Stimulated activated naive B cell treated with anti-CD40 and anti-IgM and Interleukin-4, amounts not matched to agents 10 μg/mL and 1 μg/mL and 100 μg/mL, for 72 hours (primary cell): ENCODE results near the gene SBNO2.

Source experiments
- ATAC-seq, 2 donors: fragments of 150-1000 bp; cut with Tn5 transposase; replicated peaks; 2 replicates each; pipeline ENCODE4 v1.10.0; 2021; ENCODE audit warnings: moderate library complexity in 1 of 2
- DNase-seq: peaks from one replicate; pipeline ENCODE4 v3.0.0; 2021
- H3K27ac Mint-ChIP-seq: one replicate; pipeline ENCODE4 v1.8.0; 2022; ENCODE audit warnings: mild to moderate bottlenecking, mixed read lengths
- H3K27me3 Mint-ChIP-seq, 2 donors: one replicate each; pipeline ENCODE4 v1.8.0; 2022; ENCODE audit warnings: mixed read lengths in 2 of 2
- H3K36me3 Mint-ChIP-seq, 2 donors: one replicate each; pipeline ENCODE4 v1.8.0; 2022; ENCODE audit warnings: mixed read lengths in 2 of 2, mild to moderate bottlenecking in 1 of 2
- H3K4me1 Mint-ChIP-seq, 2 donors: one replicate each; pipeline ENCODE4 v1.8.0; 2022; ENCODE audit warnings: mixed read lengths in 2 of 2, mild to moderate bottlenecking in 1 of 2
- H3K4me3 Mint-ChIP-seq, 2 donors: one replicate each; pipeline ENCODE4 v1.8.0; 2022; ENCODE audit warnings: mild to moderate bottlenecking in 2 of 2, mixed read lengths in 2 of 2, moderate library complexity in 1 of 2
- H3K9me3 Mint-ChIP-seq, 2 donors: one replicate each; pipeline ENCODE4 v1.8.0; 2022; ENCODE audit warnings: mixed read lengths in 2 of 2, mild to moderate bottlenecking in 1 of 2

Gene SBNO2

GRCh38 chr19:1090731-1091543, 83.1 kb downstream of the SBNO2 start:
- Mint-ChIP-seq H3K4me3 (no peak overlapping the region), H3K27ac (peak overlapping the region; percentile 56), H3K9me3 (no peaks in the 10 kb centered on the region)

DNA sequence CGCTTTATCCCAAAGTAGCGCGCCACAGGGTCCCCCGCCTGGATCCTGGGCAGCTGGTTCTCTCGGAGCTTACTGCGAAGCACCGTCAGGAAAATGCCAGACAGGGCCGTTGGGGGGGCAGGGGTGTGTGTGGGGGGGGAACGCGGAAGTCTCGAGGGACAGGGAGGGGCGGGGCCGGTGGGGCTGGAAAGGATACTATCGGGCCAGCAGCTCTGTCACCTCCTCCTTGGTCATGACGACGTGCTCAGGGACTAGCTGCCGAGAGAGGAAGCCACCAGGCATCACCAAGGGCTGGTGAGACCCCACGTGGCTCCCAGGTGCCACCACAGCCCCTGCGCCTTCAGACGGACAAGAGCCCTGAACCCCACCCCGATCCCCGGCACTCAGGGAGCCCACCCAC, 84.2 kb downstream of the SBNO2 start:
- no peak overlapping the region for H3K4me3 Mint-ChIP-seq
- H3K36me3 Mint-ChIP-seq, result peaks cover 49 to 51% of the 10 kb centered on the region in 2 donors
- DNase-seq, result no peak
- peak overlapping the region; percentile 31 for H3K27ac Mint-ChIP-seq
- H3K27me3 Mint-ChIP-seq, result no peaks in the 10 kb centered on the region
- no peaks in the 10 kb centered on the region for H3K9me3 Mint-ChIP-seq
- no peak for ATAC-seq
- peaks cover 38 to 52% of the 10 kb centered on the region in 2 donors for H3K4me1 Mint-ChIP-seq

More at GRCh38 chr19:1090731-1091543, 83.1 kb downstream of the SBNO2 start:
- H3K36me3 Mint-ChIP-seq, result peaks cover 45 to 47% of the 10 kb centered on the region in 2 donors
- ATAC-seq, result no peak
- DNase-seq, result no peak
- H3K4me1 Mint-ChIP-seq, result peaks cover 35 to 54% of the 10 kb centered on the region in 2 donors
- no peaks in the 10 kb centered on the region for H3K27me3 Mint-ChIP-seq

DNA sequence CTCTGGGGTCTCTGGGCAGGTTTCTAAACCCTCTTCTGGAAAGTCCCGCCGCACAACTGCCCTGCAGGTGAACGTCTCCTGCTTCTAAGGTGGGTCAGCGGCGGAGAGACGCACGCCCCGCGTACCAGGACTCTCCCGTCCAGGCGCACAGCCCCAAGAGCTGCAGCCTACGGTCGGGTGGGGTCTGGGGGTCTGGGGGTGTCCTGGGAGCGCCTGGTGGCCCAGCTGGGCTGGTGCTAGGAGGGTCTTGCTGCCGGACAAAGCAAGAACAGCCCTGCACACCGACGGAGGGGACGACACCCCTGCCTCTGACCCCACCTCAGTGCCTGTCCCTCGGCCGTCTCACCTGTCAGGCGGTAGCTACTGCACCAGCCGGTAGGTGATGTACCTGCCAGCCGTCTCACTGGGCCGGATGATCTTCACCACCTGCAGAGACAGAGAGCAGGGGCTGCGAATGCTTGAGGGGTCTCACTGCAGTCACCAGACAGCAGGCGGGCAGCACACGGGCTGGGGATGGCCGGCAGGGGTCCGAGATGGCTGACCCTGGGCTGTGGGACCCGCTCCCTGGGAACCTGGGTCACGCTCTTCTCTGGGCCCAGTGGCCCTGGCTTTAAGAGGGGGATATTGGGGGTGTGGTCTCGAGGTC, 84.8 kb downstream of the SBNO2 start:
- H3K27ac Mint-ChIP-seq, result peak overlapping the region; percentile 94
- H3K9me3 Mint-ChIP-seq, result no peaks in the 10 kb centered on the region
- no peak for DNase-seq

DNA sequence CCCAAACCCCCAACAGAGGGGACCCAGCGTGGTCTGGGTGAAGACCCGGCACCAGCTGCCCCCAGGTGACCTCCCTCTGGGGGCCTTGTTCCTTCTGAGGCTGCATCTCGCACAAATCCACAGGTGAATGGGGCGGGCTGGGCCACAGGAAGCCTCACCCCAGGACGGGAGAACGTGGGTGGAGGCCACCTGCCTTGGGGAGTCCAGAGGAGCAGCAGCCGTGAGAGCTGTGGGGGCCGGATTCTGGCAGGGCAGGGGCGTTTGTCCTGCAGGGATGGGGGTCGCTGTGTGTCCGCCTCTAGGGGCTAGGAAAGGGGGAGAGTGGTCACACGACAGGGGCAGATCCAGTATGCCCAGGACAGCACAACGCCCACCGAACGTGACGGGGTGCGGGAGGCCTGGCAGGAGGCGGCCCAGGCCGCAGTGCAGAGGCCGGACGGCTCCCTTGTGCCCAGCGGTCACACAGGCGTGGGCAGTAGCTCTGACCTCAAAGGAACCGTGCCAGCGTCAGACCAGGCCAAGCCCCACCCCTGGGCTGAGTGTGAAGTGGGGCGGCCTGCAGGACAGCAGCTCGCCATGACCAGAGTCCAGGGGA, 85.6 kb downstream of the SBNO2 start:
- ATAC-seq (peak in 1 of 2 donors; percentile 6), DNase-seq (no peak)
- Mint-ChIP-seq H3K4me1 (peaks cover 39 to 57% of the 10 kb centered on the region in 2 donors), H3K36me3 (peaks cover 51 to 54% of the 10 kb centered on the region in 2 donors), H3K27ac (peak overlapping the region; percentile 94), H3K27me3 (no peaks in the 10 kb centered on the region), H3K9me3 (no peaks in the 10 kb centered on the region), H3K4me3 (peak overlapping the region; percentile 71 to 76)

More for the DNA sequence above, 84.8 kb downstream of the SBNO2 start:
- H3K4me3 Mint-ChIP-seq, result peak overlapping the region; percentile 10 to 19
- peaks cover 40 to 57% of the 10 kb centered on the region in 2 donors for H3K4me1 Mint-ChIP-seq
- no peak for ATAC-seq
- H3K27me3 Mint-ChIP-seq, result no peaks in the 10 kb centered on the region
- H3K36me3 Mint-ChIP-seq, result peaks cover 50 to 56% of the 10 kb centered on the region in 2 donors

GRCh38 chr19:1087813-1088415, 86.2 kb downstream of the SBNO2 start:
- peaks cover 48 to 50% of the 10 kb centered on the region in 2 donors for H3K36me3 Mint-ChIP-seq
- H3K27me3 Mint-ChIP-seq, result no peaks in the 10 kb centered on the region

GRCh38 chr19:1086613-1087012, 87.5 kb downstream of the SBNO2 start:
- peak overlapping the region; percentile 85 for H3K27ac Mint-ChIP-seq
- H3K4me1 Mint-ChIP-seq, result peaks cover 36 to 54% of the 10 kb centered on the region in 2 donors
- H3K9me3 Mint-ChIP-seq, result no peaks in the 10 kb centered on the region
- ATAC-seq, result no peak
- DNase-seq, result no peak
- peak overlapping the region in 1 of 2 donors; percentile 50 for H3K4me3 Mint-ChIP-seq
- no peaks in the 10 kb centered on the region for H3K27me3 Mint-ChIP-seq
- H3K36me3 Mint-ChIP-seq, result peaks cover 51 to 59% of the 10 kb centered on the region in 2 donors

More at GRCh38 chr19:1087813-1088415, 86.2 kb downstream of the SBNO2 start:
- H3K27ac Mint-ChIP-seq, result peak overlapping the region; percentile 94
- H3K4me1 Mint-ChIP-seq, result peaks cover 36 to 53% of the 10 kb centered on the region in 2 donors
- H3K4me3 Mint-ChIP-seq, result peak overlapping the region; percentile 71 to 76
- no peaks in the 10 kb centered on the region for H3K9me3 Mint-ChIP-seq
- DNase-seq, result peak; percentile 64
- peak; percentile 69 to 72 for ATAC-seq

DNA sequence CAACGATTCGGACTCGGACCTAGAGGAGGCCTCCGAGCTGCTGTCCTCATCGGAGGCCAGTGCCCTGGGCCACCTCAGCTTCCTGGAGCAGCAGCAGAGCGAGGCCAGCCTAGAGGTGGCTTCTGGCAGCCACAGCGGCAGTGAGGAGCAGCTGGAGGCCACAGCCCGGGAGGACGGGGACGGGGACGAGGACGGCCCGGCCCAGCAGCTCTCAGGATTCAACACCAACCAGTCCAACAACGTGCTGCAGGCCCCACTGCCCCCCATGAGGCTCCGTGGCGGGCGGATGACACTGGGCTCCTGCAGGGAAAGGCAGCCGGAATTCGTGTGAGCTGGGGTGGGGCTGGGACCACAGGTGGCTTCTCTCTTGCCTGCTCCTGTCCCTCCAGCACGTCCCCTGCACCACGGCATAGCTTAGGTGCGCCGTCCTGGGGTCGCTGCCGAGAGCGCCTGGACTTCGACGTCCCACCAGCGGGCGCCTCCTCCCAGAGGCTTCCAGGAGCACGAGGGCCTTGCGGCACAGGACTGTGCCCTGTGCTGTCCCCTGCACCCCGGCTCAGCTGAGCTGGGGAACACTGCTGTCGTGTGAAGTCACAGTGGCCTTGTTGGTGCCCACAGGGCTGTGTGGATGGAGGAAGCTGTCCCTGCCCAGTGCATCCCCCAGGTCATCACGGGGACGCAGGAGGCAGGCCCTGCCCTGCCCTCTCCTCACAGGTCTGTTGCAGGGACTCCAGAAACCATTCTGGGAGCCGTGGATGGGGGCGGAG, 88.2 kb downstream of the SBNO2 start:
- DNase-seq, result no peak
- H3K9me3 Mint-ChIP-seq, result no peaks in the 10 kb centered on the region
- peak overlapping the region; percentile 51 to 54 for H3K4me3 Mint-ChIP-seq
- peak overlapping the region; percentile 85 for H3K27ac Mint-ChIP-seq
- H3K36me3 Mint-ChIP-seq, result peaks cover 52 to 67% of the 10 kb centered on the region in 2 donors
- ATAC-seq, result no peak
- H3K27me3 Mint-ChIP-seq, result no peaks in the 10 kb centered on the region
- H3K4me1 Mint-ChIP-seq, result peaks cover 40 to 62% of the 10 kb centered on the region in 2 donors

DNA sequence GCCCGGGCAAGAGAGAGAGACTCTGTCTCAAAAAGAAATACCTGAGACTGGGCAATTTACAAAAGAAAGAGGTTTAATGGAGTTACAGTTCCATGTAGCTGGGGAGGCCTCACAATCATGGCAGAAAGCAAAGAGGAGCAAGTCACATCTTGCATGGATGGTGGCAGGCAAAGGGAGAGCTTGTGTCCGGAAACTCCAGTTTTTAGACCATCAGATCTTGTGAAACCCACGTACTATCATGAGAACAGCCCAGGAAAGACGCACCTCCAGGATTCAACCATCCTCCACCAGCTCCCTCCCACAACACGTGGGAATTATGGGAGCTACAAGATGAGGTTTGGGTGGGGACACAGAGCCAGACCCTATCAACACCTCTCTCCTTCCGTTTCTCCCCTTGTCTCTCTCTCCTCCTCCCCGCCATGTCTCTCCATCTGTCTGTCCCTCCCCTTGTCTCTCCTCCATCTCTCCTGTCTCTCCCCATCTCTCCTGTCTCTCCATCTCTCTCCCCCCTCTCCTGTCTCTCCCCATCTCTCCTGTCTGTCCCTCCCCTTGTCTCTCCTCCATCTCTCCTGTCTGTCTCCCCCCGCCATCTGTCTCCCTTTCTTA, 88.9 kb downstream of the SBNO2 start:
- ATAC-seq, result no peak
- DNase-seq, result no peak
- H3K36me3 Mint-ChIP-seq, result peaks cover 55 to 74% of the 10 kb centered on the region in 2 donors
- H3K4me3 Mint-ChIP-seq, result peak overlapping the region; percentile 51 to 54
- H3K27me3 Mint-ChIP-seq, result no peaks in the 10 kb centered on the region
- H3K4me1 Mint-ChIP-seq, result peaks cover 45 to 67% of the 10 kb centered on the region in 2 donors
- peak overlapping the region; percentile 85 for H3K27ac Mint-ChIP-seq
- H3K9me3 Mint-ChIP-seq, result no peaks in the 10 kb centered on the region

DNA sequence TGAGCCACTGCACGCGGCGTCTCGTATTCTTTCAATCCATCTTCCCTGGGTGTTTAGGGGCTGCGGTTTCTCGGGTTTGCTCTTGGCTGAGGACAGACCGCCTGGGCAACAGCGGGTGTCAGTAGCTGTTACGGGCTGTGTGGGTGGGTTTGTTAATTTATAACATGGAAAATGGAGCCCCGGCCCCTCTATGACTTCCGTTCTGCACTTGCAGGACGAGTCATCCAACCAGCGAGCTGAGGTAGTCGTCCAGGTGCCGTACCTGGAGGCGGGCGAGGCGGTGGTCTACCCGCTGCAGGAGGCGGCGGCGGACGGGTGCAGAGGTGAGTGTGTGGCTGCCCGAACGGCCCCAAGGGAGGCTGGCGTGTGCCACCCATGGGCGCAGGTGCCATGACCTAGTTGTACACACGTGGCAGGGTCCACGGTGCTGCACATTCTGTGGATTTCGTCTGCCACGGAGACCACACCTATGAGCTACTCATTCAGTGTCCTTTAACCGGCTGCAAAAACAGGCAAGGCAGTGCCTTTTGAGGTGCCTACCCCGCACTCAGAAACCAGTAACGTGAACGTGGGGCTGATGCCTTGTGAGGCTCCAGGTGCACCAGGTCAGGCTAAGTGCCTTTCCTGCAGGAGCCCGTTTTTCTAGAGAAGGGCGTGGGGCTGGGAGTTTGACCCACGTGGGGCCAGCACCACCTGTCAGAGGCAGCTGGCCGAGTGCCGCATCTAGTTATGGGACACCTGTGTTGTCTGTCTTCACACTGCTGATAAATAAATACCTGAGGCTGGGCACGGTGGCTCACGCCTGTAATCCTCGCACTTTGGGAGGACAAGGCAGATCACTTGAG, 89.8 kb downstream of the SBNO2 start:
- peaks cover 56 to 75% of the 10 kb centered on the region in 2 donors for H3K36me3 Mint-ChIP-seq

GRCh38 chr19:1082928-1083816, 90.9 kb downstream of the SBNO2 start:
- H3K4me3 Mint-ChIP-seq, result peak overlapping the region in 1 of 2 donors; percentile 4
- H3K27me3 Mint-ChIP-seq, result no peaks in the 10 kb centered on the region
- H3K9me3 Mint-ChIP-seq, result no peaks in the 10 kb centered on the region
- H3K4me1 Mint-ChIP-seq, result peaks cover 33 to 60% of the 10 kb centered on the region in 2 donors
- H3K27ac Mint-ChIP-seq, result peak overlapping the region; percentile 62
- DNase-seq (no peak), ATAC-seq (no peak)
- peaks cover 47 to 65% of the 10 kb centered on the region in 2 donors for H3K36me3 Mint-ChIP-seq

More for the DNA sequence above, 89.8 kb downstream of the SBNO2 start:
- peak; percentile 2 for DNase-seq
- Mint-ChIP-seq H3K4me3 (no peak overlapping the region), H3K27ac (peak overlapping the region; percentile 85), H3K27me3 (no peaks in the 10 kb centered on the region), H3K9me3 (no peaks in the 10 kb centered on the region), H3K4me1 (peaks cover 42 to 69% of the 10 kb centered on the region in 2 donors)
- no peak for ATAC-seq

DNA sequence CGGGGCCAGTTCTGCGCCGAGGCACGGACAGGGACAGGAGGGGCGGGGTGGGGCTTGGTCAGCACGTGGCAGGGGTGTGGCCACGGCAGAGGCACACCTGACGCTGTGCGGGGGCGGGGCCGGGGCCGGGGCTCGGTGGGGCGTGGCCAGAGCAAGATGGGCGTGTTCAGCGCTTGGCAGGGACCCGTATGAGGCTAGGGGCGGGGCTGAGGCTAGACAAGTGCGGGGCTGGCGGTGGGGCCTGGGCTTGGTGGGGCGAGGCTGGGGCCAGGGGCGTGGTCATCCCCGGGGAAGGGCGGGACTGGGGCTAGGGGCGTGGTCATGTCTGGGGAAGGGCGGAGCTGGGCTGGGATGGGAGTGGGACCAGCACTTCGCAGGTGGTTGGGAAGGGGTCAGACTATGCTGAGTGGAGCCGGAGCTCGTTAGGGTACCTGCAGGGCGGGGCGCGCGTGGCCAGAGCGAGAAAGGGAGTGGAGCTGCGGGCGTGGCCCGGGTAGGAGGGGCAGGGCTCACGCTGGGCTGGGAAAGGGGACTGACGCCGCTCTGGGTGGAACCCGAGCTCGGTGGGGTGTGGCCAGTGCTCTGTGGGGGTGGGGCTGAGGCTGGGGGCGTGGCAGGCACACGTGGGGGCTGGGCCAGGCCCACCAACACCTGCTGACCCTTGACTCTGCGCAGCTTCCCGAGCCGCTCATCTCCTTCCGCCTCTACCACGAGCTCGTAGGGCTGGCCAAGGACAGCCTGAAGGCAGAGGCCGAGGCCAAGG, 91.7 kb downstream of the SBNO2 start:
- Mint-ChIP-seq H3K9me3 (no peaks in the 10 kb centered on the region), H3K36me3 (peaks cover 44 to 60% of the 10 kb centered on the region in 2 donors), H3K4me1 (peaks cover 28 to 60% of the 10 kb centered on the region in 2 donors), H3K27ac (peak overlapping the region; percentile 89), H3K27me3 (no peaks in the 10 kb centered on the region), H3K4me3 (peak overlapping the region in 1 of 2 donors; percentile 25)
- peak; percentile 49 to 54 for ATAC-seq
- DNase-seq, result peak; percentile 30
